Neural progenitor cell (in vitro differentiated cells): ENCODE results near the gene OR4S2.

Source experiments
- EZH2 ChIP-seq: fragments of 200-600 bp; sonication (generic); IDR thresholded peaks from 2 replicates; pipeline ENCODE4 v1.6.1; 2017; ENCODE audit warnings: antibody characterized with exemption, mild to moderate bottlenecking, moderate library complexity
- EZH2phosphoT487 ChIP-seq: fragments of 200-600 bp; sonication (generic); IDR thresholded peaks from 2 replicates; pipeline ENCODE4 v1.6.1; 2017; ENCODE audit warnings: antibody characterized with exemption
- TF ChIP-seq, protein P1 (sequence below): fragments of 200-600 bp; sonication (generic); IDR thresholded peaks from 2 replicates; pipeline ENCODE4 v1.5.1; 2017; ENCODE audit warnings: antibody characterized with exemption, mild to moderate bottlenecking

- TF ChIP-seq, protein P1, sequence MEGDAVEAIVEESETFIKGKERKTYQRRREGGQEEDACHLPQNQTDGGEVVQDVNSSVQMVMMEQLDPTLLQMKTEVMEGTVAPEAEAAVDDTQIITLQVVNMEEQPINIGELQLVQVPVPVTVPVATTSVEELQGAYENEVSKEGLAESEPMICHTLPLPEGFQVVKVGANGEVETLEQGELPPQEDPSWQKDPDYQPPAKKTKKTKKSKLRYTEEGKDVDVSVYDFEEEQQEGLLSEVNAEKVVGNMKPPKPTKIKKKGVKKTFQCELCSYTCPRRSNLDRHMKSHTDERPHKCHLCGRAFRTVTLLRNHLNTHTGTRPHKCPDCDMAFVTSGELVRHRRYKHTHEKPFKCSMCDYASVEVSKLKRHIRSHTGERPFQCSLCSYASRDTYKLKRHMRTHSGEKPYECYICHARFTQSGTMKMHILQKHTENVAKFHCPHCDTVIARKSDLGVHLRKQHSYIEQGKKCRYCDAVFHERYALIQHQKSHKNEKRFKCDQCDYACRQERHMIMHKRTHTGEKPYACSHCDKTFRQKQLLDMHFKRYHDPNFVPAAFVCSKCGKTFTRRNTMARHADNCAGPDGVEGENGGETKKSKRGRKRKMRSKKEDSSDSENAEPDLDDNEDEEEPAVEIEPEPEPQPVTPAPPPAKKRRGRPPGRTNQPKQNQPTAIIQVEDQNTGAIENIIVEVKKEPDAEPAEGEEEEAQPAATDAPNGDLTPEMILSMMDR: no peak
- TF ChIP-seq EZH2phosphoT487: no peak
- TF ChIP-seq EZH2: no peak
Observed at GRCh38 chr11:55607545-55607944, 40.6 kb upstream of the OR4S2 start, which contains the start of gene OR4C11.
